Peyer's patch (tissue), 4 donors: Measurements from ENCODE around the gene MED13L. TPM values are rescaled to one million over a fixed set of nuclear protein-coding genes. Genes with fewer than 3 reads are reported as not detected.

Experiments used
- DNase-seq, 3 donors: peaks; one replicate each; pipeline ENCODE4 v3.0.0-alpha.2; 2017 to 2019
- H3K27ac ChIP-seq, 4 donors: fragments of 200-600 bp; sonication (generic); one replicate each; pipeline ENCODE4 v1.5.1; 2016 to 2019
- H3K27me3 ChIP-seq, 2 donors: fragments of 200-600 bp; sonication (generic); one replicate each; pipeline ENCODE4 v1.5.1; 2019
- H3K36me3 ChIP-seq, 3 donors: fragments of 200-600 bp; sonication (generic); one replicate each; pipeline ENCODE4 v1.5.1; 2016 to 2019
- H3K4me1 ChIP-seq, 4 donors: fragments of 200-600 bp; sonication (generic); one replicate each; pipeline ENCODE4 v1.5.1; 2016 to 2019
- H3K4me3 ChIP-seq, 4 donors: fragments of 200-600 bp; sonication (generic); 1 replicate in 3 of 4; 2 replicates in 1 of 4; pipeline ENCODE4 v1.5.1; 2016 to 2019; ENCODE audit warnings: mild to moderate bottlenecking in 1 of 4
- H3K9me3 ChIP-seq, 4 donors: fragments of 200-600 bp; sonication (generic); one replicate each; pipeline ENCODE4 v1.5.1; 2016 to 2019; ENCODE audit warnings: mild to moderate bottlenecking in 1 of 4
- CTCF ChIP-seq, 6 experiments: fragments of 450-650 bp in 4 of 6; fragments of 200-600 bp in 2 of 6; sonication (generic) in 1 of 6; IDR thresholded peaks; one replicate each; pipeline ENCODE4 v1.5.1; 2017 to 2019; ENCODE audit warnings: antibody characterized with exemption in 6 of 6, mild to moderate bottlenecking in 3 of 6, moderate library complexity in 1 of 6
- POLR2A ChIP-seq, 2 donors: fragments of 450-650 bp; IDR thresholded peaks; one replicate each; pipeline ENCODE4 v1.5.1; 2017; ENCODE audit warnings: antibody characterized with exemption in 2 of 2, mild to moderate bottlenecking in 2 of 2, moderate library complexity in 2 of 2
- total RNA-seq, 4 donors: library from RNA; depleted of rRNA; stranded (reverse); fragments of >200 nt; gene quantifications; one replicate each; pipeline ENCODE4 v1.1.0, GENCODE V29; 2016

MED13L gene
- total RNA-seq, 4 donors from 2014 or later, result 127 to 181 (median 145) TPM

GRCh38 chr12:116048879-116049278, 228.6 kb downstream of the MED13L start:
- Histone ChIP-seq H3K27ac (no peak overlapping the region), H3K36me3 (no peaks in the 10 kb centered on the region), H3K27me3 (no peaks in the 10 kb centered on the region), H3K4me1 (peaks cover 0 to 35% (median 0%) of the 10 kb centered on the region in 4 donors), H3K9me3 (no peaks in the 10 kb centered on the region), H3K4me3 (no peak overlapping the region)
- TF ChIP-seq POLR2A (IDR thresholded peaks at IDR 0.05) (no peak), CTCF (IDR thresholded peaks at IDR 0.05) (no peak)
- no peak for DNase-seq

- Histone ChIP-seq H3K27ac (no peak overlapping the region), H3K36me3 (no peaks in the 10 kb centered on the region), H3K4me3 (no peak overlapping the region), H3K27me3 (no peaks in the 10 kb centered on the region), H3K9me3 (no peaks in the 10 kb centered on the region), H3K4me1 (peaks cover 0 to 29% (median 0%) of the 10 kb centered on the region in 4 donors)
- TF ChIP-seq POLR2A (IDR thresholded peaks at IDR 0.05) (no peak), CTCF (IDR thresholded peaks at IDR 0.05) (no peak)
- DNase-seq, result no peak
Observed at GRCh38 chr12:116046039-116046438, 231.5 kb downstream of the MED13L start.

GRCh38 chr12:116045150-116045549, 232.3 kb downstream of the MED13L start:
- H3K4me3 ChIP-seq, result no peak overlapping the region
- H3K27me3 ChIP-seq, result no peaks in the 10 kb centered on the region
- DNase-seq, result no peak
- no peaks in the 10 kb centered on the region for H3K9me3 ChIP-seq
- H3K36me3 ChIP-seq, result no peaks in the 10 kb centered on the region
- H3K4me1 ChIP-seq, result peaks cover 0 to 24% (median 0%) of the 10 kb centered on the region in 4 donors
- H3K27ac ChIP-seq, result no peak overlapping the region
- TF ChIP-seq CTCF (IDR thresholded peaks at IDR 0.05) (no peak), POLR2A (IDR thresholded peaks at IDR 0.05) (no peak)

GRCh38 chr12:116043659-116044535, 233.6 kb downstream of the MED13L start:
- TF ChIP-seq CTCF (IDR thresholded peaks at IDR 0.05), result no peak
- TF ChIP-seq POLR2A (IDR thresholded peaks at IDR 0.05), result no peak
- Histone ChIP-seq H3K4me1 (peaks cover 0 to 15% (median 0%) of the 10 kb centered on the region in 4 donors), H3K9me3 (no peaks in the 10 kb centered on the region), H3K27ac (no peak overlapping the region), H3K36me3 (no peaks in the 10 kb centered on the region), H3K27me3 (no peaks in the 10 kb centered on the region), H3K4me3 (no peak overlapping the region)
- no peak for DNase-seq

- DNase-seq, result no peak
- TF ChIP-seq CTCF (IDR thresholded peaks at IDR 0.05) (no peak), POLR2A (IDR thresholded peaks at IDR 0.05) (no peak)
- H3K27ac ChIP-seq, result no peak overlapping the region
- H3K4me1 ChIP-seq, result peaks cover 0 to 15% (median 0%) of the 10 kb centered on the region in 4 donors
- H3K9me3 ChIP-seq, result no peaks in the 10 kb centered on the region
- H3K27me3 ChIP-seq, result no peaks in the 10 kb centered on the region
- H3K36me3 ChIP-seq, result no peaks in the 10 kb centered on the region
- H3K4me3 ChIP-seq, result no peak overlapping the region
Observed at GRCh38 chr12:116040402-116040801, 237.1 kb downstream of the MED13L start.
